IPS-NIHi7 (cell line): ENCODE measurements around the gene CALR.
"Not testable (repeated sequence)": the region's sequence is repeated elsewhere in the genome, so short reads cannot be mapped to it uniquely, and the experiment has no call there.

Experiments used
- DNase-seq: peaks from one replicate; pipeline ENCODE4 v3.0.0; 2012; ENCODE audit warnings: mixed read lengths; ENCODE audit errors: extremely low spot score

Gene CALR

GRCh38 chr19:12933287-12934072 is 4.9 kb upstream of the CALR start, which contains the start of gene FARSA:
Gene FARSA, minus strand, starts transcription at chr19:12933711. Its CDS starts 15 bp downstream, at chr19:12933696.
- peak; percentile 91 for DNase-seq

GRCh38 chr19:12935071-12935470 is 3.3 kb upstream of the CALR start:
- no peak for DNase-seq

GRCh38 chr19:12936582-12936981 is 1.8 kb upstream of the CALR start:
- DNase-seq, result no peak

GRCh38 chr19:12937093-12937926 is 1.1 kb upstream of the CALR start:
- peak; percentile 59 for DNase-seq

GRCh38 chr19:12938779-12939601 is 581 bp downstream of the CALR start:
- DNase-seq, result no peak

GRCh38 chr19:12939975-12940423 is 1.6 kb downstream of the CALR start:
- DNase-seq, result no peak

- DNase-seq, result no peak
Measured at GRCh38 chr19:12940897-12941296, 2.5 kb downstream of the CALR start.

- DNase-seq, result no peak
Measured at GRCh38 chr19:12943437-12944044, 5.1 kb downstream of the CALR start.

GRCh38 chr19:12944104-12944674 is 5.8 kb downstream of the CALR start:
- no peak for DNase-seq

GRCh38 chr19:12945479-12946091 is 7.2 kb downstream of the CALR start, which contains the start of gene RAD23A:
Gene RAD23A, plus strand, starts transcription at chr19:12945862. Its CDS starts 87 bp downstream, at chr19:12945949.
- peak; percentile 94 for DNase-seq

GRCh38 chr19:12946092-12946721 is 7.8 kb downstream of the CALR start:
- peak; percentile 92 for DNase-seq

GRCh38 chr19:12946731-12947496 is 8.5 kb downstream of the CALR start:
- DNase-seq, result no peak

- DNase-seq, result no peak
Measured at GRCh38 chr19:12947702-12948611, 9.5 kb downstream of the CALR start.

GRCh38 chr19:12948612-12949362 is 10.4 kb downstream of the CALR start:
- DNase-seq, result no peak

- DNase-seq, result no peak
Measured at GRCh38 chr19:12949363-12950283, 11.2 kb downstream of the CALR start.

GRCh38 chr19:12952050-12952449 is 13.6 kb downstream of the CALR start:
- DNase-seq, result not testable (repeated sequence)
